ENCODE data around the gene CCDC50.

The CCDC50 gene

GRCh38 chr3:191426311-191426710, 97.1 kb downstream of the CCDC50 start:
- no peak for DNase-seq (ENCODE audit: low spot score)

DNA sequence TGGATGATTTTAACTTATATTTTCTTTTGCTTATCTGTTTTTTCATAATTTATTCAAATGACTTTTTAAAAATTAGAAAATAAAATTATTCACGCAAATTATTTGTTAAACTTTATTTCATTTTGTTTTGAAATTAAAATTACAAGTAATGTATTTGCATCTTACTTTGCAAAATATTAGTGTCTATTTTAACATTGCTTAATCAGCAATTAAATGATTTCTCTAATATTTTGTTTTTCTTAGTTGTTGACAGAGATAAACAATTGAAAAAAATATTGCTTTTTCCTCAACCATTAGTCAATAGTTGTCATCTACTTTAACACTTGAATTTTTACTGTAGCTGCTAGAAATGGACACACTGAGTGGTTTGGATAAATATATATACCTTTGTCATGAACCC, 99.0 kb downstream of the CCDC50 start:
- DNase-seq (ENCODE audit: low spot score): no peak

DNA sequence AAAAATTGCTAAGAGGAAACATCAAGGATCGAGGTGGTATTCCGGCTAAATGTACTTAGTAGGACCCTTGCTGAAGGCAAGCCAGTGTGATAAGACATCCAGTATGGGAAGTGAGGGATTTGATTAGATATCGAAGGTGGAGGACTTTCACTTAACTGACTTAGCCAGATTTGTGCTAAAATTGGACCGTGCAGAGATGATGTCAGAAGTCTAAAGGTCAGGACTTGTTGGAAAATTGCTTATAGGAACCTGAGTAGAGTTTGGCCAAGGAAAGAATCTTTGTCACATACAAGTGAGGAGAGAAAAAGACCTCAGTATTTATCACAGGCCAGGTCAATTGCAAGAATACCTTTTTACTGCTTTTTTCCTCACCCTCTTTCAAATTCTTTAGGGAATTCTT, 100.9 kb downstream of the CCDC50 start:
- DNase-seq (ENCODE audit: low spot score): no peak

- no peak for DNase-seq (ENCODE audit: low spot score)
Observed at GRCh38 chr3:191431160-191431822, 102.1 kb downstream of the CCDC50 start.

- no peak for DNase-seq (ENCODE audit: low spot score)
Observed at GRCh38 chr3:191432162-191432561, 103.0 kb downstream of the CCDC50 start.

DNA sequence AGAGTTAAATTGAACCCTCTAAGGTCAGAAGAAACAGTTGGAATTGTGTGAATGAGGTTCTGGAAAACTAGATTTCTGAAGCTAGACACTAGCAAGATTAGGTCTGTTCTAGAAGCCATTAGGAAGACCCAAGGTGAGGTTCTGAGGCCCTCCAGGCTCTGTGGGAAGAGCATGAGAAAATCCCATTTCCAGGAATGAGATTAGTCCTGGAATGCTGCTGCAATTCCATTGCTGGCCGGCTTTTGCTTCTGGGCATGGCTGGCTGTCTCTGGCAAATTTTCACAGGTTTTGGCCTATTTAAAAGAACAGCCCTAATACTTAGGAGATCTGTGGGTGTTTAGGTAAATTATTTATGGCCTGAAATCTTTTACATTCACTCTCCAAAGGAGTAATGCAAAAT, 104.8 kb downstream of the CCDC50 start:
- no peak for DNase-seq (ENCODE audit: low spot score)

GRCh38 chr3:191435981-191436380, 106.8 kb downstream of the CCDC50 start:
- no peak for DNase-seq (ENCODE audit: low spot score)

DNA sequence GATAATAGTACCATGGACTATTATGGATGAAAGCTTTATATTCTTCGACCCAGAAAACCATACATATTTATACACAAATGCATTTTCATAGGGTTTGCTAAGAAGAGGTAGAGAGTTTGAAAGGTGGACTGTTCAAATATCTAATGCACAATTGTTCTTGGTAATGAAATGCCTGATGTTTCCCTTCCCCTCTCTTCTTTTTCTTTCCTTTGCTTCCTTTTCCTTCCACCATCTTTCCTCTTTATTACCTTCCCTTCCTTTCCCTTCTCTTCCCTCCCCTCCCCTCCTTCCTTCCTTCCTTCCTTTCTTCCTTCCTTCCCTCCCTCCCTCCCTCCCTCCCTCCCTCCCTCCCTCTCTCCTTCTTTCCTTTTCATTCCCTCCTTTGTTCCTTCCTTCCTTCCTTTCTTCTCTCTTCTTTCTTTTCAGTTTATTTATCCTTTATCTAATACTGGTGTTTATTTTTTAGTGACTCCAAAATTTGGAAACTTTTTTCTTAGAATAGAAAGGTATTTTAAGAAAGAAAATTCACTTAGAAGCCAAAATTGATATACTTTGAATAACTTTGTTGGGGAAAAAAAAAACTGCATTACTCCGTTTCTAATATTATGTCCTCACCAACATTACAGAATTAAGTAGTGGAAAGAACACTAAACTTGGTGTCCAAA, 109.1 kb downstream of the CCDC50 start:
- no peak for DNase-seq (ENCODE audit: low spot score)

DNA sequence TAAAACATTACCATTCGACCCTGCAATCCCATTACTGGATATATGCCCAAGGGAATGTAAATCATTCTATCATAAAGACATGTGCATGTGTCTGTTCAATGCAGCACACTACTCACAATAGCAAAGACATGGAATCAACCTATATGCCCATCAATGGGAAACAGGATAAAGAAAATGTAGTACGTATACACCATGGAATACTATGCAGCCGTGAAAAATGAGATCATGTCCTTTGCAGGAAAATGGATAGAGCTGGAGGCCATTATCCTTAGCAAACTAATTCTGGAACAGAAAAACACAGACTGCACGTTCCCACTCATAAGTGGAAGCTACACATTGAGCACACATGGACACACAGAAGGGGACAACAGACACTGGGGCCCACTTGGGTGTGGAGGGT, 111.3 kb downstream of the CCDC50 start:
- no peak for DNase-seq (ENCODE audit: low spot score)

DNA sequence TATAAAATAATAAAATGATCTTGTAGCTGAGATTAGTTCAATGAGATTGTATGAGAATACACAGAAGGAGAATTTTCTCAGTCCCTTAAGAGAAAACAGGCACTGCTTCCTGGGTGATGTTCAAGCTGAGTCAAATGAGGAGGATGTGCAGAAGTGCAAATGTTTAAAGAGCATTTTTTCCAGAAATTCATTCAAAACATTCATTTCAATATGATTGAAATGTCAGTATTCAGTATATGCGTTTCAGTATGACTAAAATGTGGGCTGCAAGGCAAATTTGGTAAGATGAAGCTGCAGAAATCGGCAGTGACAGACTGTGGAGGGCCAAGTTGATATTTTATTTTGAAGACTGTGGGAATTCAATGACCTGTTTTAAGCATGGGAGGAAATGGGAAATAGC, 112.5 kb downstream of the CCDC50 start:
- no peak for DNase-seq (ENCODE audit: low spot score)

GRCh38 chr3:191444569-191444968, 115.4 kb downstream of the CCDC50 start:
- no peak for DNase-seq (ENCODE audit: low spot score)
